SK-N-SH treated with all-trans-retinoic acid at 6 μM for 48 hours (cell line): ENCODE measurements around the gene KCNMA1.

ENCODE experiments used
- ATAC-seq: fragments of 200-7000 bp; cut with Tn5 transposase; 3 replicates; pipeline ENCODE4 v1.9.1; 2020; ENCODE audit warnings: mild to moderate bottlenecking, moderate library complexity
- ARNTL ChIP-seq: fragments of 450-650 bp; formaldehyde crosslinking; IDR thresholded peaks from 2 replicates; pipeline ENCODE4 v1.5.0; 2020; ENCODE audit warnings: low read depth, mild to moderate bottlenecking, moderate library complexity, borderline replicate concordance
- BACH2 ChIP-seq: fragments of 250-450 bp; sonication (Bioruptor Pico); IDR thresholded peaks from 2 replicates; pipeline ENCODE4 v1.9.0; 2021; ENCODE audit warnings: mild to moderate bottlenecking, borderline replicate concordance
- CREB5 ChIP-seq: fragments of 250-450 bp; sonication (Bioruptor Pico); IDR thresholded peaks from 2 replicates; pipeline ENCODE4 v1.5.1; 2020; ENCODE audit warnings: low read depth, mild to moderate bottlenecking, moderate library complexity
- CSDC2 ChIP-seq: fragments of 250-450 bp; sonication (Bioruptor Pico); IDR thresholded peaks from 2 replicates; pipeline ENCODE4 v1.5.0; 2020; ENCODE audit warnings: mild to moderate bottlenecking, moderate library complexity
- CSRNP3 ChIP-seq: fragments of 250-450 bp; sonication (Bioruptor Pico); IDR thresholded peaks from 2 replicates; pipeline ENCODE4 v1.5.1; 2021; ENCODE audit warnings: mild to moderate bottlenecking, moderate library complexity
- GLIS3 ChIP-seq: fragments of 250-450 bp; sonication (Bioruptor Pico); IDR thresholded peaks from 2 replicates; pipeline ENCODE4 v1.5.0; 2020; ENCODE audit warnings: mild to moderate bottlenecking, moderate library complexity
- ISL1 ChIP-seq: fragments of 250-450 bp; sonication (Bioruptor Pico); IDR thresholded peaks from 2 replicates; pipeline ENCODE4 v2.1.2; 2022; ENCODE audit warnings: mild to moderate bottlenecking, moderate library complexity
- OSR1 ChIP-seq: fragments of 250-450 bp; sonication (Bioruptor Pico); IDR thresholded peaks from 2 replicates; pipeline ENCODE4 v1.8.0; 2022; ENCODE audit warnings: moderate library complexity, mild to moderate bottlenecking, inconsistent platforms
- PATZ1 ChIP-seq: fragments of 250-450 bp; sonication (Bioruptor Pico); IDR thresholded peaks from 2 replicates; pipeline ENCODE4 v1.8.0; 2020; ENCODE audit warnings: mild to moderate bottlenecking, moderate library complexity, borderline replicate concordance
- POU6F1 ChIP-seq: fragments of 250-450 bp; sonication (Bioruptor Pico); IDR thresholded peaks from 2 replicates; pipeline ENCODE4 v1.8.0; 2021; ENCODE audit warnings: low read depth, mild to moderate bottlenecking, moderate library complexity, borderline replicate concordance
- PPARA ChIP-seq: fragments of 250-450 bp; sonication (Bioruptor Pico); IDR thresholded peaks from 2 replicates; pipeline ENCODE4 v1.5.0; 2020; ENCODE audit warnings: mild to moderate bottlenecking, borderline replicate concordance
- RARB ChIP-seq: fragments of 250-450 bp; sonication (Bioruptor Pico); IDR thresholded peaks from 2 replicates; pipeline ENCODE4 v1.8.0; 2021; ENCODE audit warnings: mild to moderate bottlenecking, moderate library complexity
- SNAI2 ChIP-seq: fragments of 250-450 bp; sonication (Bioruptor Pico); IDR thresholded peaks from 2 replicates; pipeline ENCODE4 v1.5.0; 2020; ENCODE audit warnings: mild to moderate bottlenecking, moderate library complexity
- TOX ChIP-seq: fragments of 250-450 bp; sonication (Bioruptor Pico); IDR thresholded peaks from 2 replicates; pipeline ENCODE4 v1.8.0; 2021; ENCODE audit warnings: mild to moderate bottlenecking, moderate library complexity, borderline replicate concordance
- TSHZ2 ChIP-seq: fragments of 250-450 bp; sonication (Bioruptor Pico); IDR thresholded peaks from 2 replicates; pipeline ENCODE4 v1.5.0; 2020; ENCODE audit warnings: mild to moderate bottlenecking, moderate library complexity
- ZC3H10 ChIP-seq: fragments of 250-450 bp; sonication (Bioruptor Pico); IDR thresholded peaks from 2 replicates; pipeline ENCODE4 v1.5.1; 2021; ENCODE audit warnings: mild to moderate bottlenecking, moderate library complexity
- ZFP3 ChIP-seq: fragments of 250-450 bp; sonication (Bioruptor Pico); IDR thresholded peaks from 2 replicates; pipeline ENCODE4 v1.5.0; 2020; ENCODE audit warnings: mild to moderate bottlenecking, moderate library complexity
- ZNF70 ChIP-seq: fragments of 450-650 bp; formaldehyde crosslinking; IDR thresholded peaks from 2 replicates; pipeline ENCODE4 v1.5.0; 2020; ENCODE audit warnings: mild to moderate bottlenecking, moderate library complexity
- ZNF8 ChIP-seq: fragments of 450-650 bp; formaldehyde crosslinking; IDR thresholded peaks from 2 replicates; pipeline ENCODE4 v1.5.0; 2020; ENCODE audit warnings: mild to moderate bottlenecking, moderate library complexity

The KCNMA1 gene

GRCh38 chr10:77456414-77456813, 181.2 kb downstream of the KCNMA1 start (continued):
- TF ChIP-seq POU6F1 (CRISPR knock-in tag) (no peak), ISL1 (CRISPR knock-in tag) (no peak), RARB (no peak), PPARA (CRISPR knock-in tag) (no peak), ZNF8 (CRISPR knock-in tag) (no peak), TOX (CRISPR knock-in tag) (no peak), SNAI2 (no peak), ARNTL (CRISPR knock-in tag) (no peak), CSRNP3 (CRISPR knock-in tag) (no peak)

GRCh38 chr10:77455561-77455960, 182.0 kb downstream of the KCNMA1 start:
- TF ChIP-seq RARB (no peak), GLIS3 (CRISPR knock-in tag) (no peak)
- ATAC-seq, result no peak; the same call in 2 of the 3 replicates

- TF ChIP-seq ZNF70 (no peak), ISL1 (CRISPR knock-in tag) (no peak), ZFP3 (CRISPR knock-in tag) (no peak), RARB (no peak), OSR1 (no peak), BACH2 (no peak), ZC3H10 (CRISPR knock-in tag) (no peak), CSDC2 (CRISPR knock-in tag) (no peak), TSHZ2 (CRISPR knock-in tag) (no peak)
- no peak for ATAC-seq
Measured at GRCh38 chr10:77452952-77453564, 184.6 kb downstream of the KCNMA1 start.

- ATAC-seq, result no peak
- TF ChIP-seq CREB5 (no peak), ARNTL (CRISPR knock-in tag) (no peak), PATZ1 (CRISPR knock-in tag) (no peak), SNAI2 (no peak), CSRNP3 (CRISPR knock-in tag) (no peak), ZNF70 (no peak), ZC3H10 (CRISPR knock-in tag) (no peak)
Measured at GRCh38 chr10:77451886-77452285, 185.7 kb downstream of the KCNMA1 start.
